H9 (cell line): Measurements from ENCODE around the gene SLC2A10. TPM values are rescaled to one million over a fixed set of nuclear protein-coding genes. Genes with fewer than 3 reads are reported as not detected.

ENCODE experiments used
- DNase-seq: peaks from one replicate; pipeline ENCODE4 v3.0.0-alpha.2; 2017
- H2AFZ ChIP-seq: one replicate; pipeline ENCODE4 v1.6.1; 2013; ENCODE audit warnings: mild to moderate bottlenecking, low read length, control low read depth, moderate library complexity
- H2AK5ac ChIP-seq: 2 replicates; pipeline ENCODE4 v1.6.1; 2013; ENCODE audit warnings: low read length, control low read depth, mixed read lengths; ENCODE audit not compliant: insufficient read length
- H2BK120ac ChIP-seq: one replicate; pipeline ENCODE4 v1.6.1; 2013; ENCODE audit warnings: low read depth, mild to moderate bottlenecking, low read length, control low read depth, inconsistent platforms; ENCODE audit not compliant: poor library complexity, severe bottlenecking
- H2BK12ac ChIP-seq: 2 replicates; pipeline ENCODE4 v1.6.1; 2013; ENCODE audit warnings: low read length, control low read depth, mixed read lengths, low read depth; ENCODE audit not compliant: insufficient read length
- H2BK15ac ChIP-seq: 2 replicates; pipeline ENCODE4 v1.6.1; 2013; ENCODE audit warnings: low read depth, low read length, control low read depth
- H2BK20ac ChIP-seq: one replicate; pipeline ENCODE4 v1.6.1; 2013; ENCODE audit warnings: low read depth, mild to moderate bottlenecking, low read length, control low read depth, inconsistent platforms; ENCODE audit not compliant: poor library complexity, severe bottlenecking
- H2BK5ac ChIP-seq: 2 replicates; pipeline ENCODE4 v1.6.1; 2013; ENCODE audit warnings: low read length, control low read depth, mixed read lengths; ENCODE audit not compliant: insufficient read length
- H3K14ac ChIP-seq: 2 replicates; pipeline ENCODE4 v1.6.1; 2013; ENCODE audit warnings: low read length, control low read depth; ENCODE audit not compliant: insufficient read depth
- H3K18ac ChIP-seq: 2 replicates; pipeline ENCODE4 v1.6.1; 2013; ENCODE audit warnings: low read depth, mild to moderate bottlenecking, mixed read lengths, low read length, control low read depth; ENCODE audit not compliant: insufficient read length
- H3K23ac ChIP-seq: 2 replicates; pipeline ENCODE4 v1.6.1; 2013; ENCODE audit warnings: low read length, control low read depth, mixed read lengths, low read depth; ENCODE audit not compliant: insufficient read length
- H3K23me2 ChIP-seq: 2 replicates; pipeline ENCODE4 v1.6.1; 2013; ENCODE audit warnings: low read depth, mild to moderate bottlenecking, mixed read lengths, low read length, control low read depth; ENCODE audit not compliant: insufficient read length, poor library complexity, severe bottlenecking
- H3K27ac ChIP-seq: 2 replicates; pipeline ENCODE4 v1.5.1; 2013; ENCODE audit warnings: low read length, control low read depth, mixed read lengths, low read depth; ENCODE audit not compliant: insufficient read length
- H3K27me3 ChIP-seq: 2 replicates; pipeline ENCODE4 v1.6.1; 2013; ENCODE audit warnings: low read length, control low read depth, inconsistent platforms; ENCODE audit not compliant: insufficient read depth
- H3K4ac ChIP-seq: 2 replicates; pipeline ENCODE4 v1.6.1; 2013; ENCODE audit warnings: low read depth, mild to moderate bottlenecking, control low read depth, inconsistent platforms, low read length, moderate library complexity
- H3K4me1 ChIP-seq: 2 replicates; pipeline ENCODE4 v1.6.1; 2013; ENCODE audit warnings: low read length, control low read depth, inconsistent platforms; ENCODE audit not compliant: insufficient read depth
- H3K4me2 ChIP-seq: 2 replicates; pipeline ENCODE4 v1.6.1; 2013; ENCODE audit warnings: low read length, control low read depth, mixed read lengths; ENCODE audit not compliant: insufficient read length, insufficient read depth
- H3K56ac ChIP-seq: 2 replicates; pipeline ENCODE4 v1.6.1; 2013; ENCODE audit warnings: low read depth, mild to moderate bottlenecking, mixed read lengths, low read length, control low read depth; ENCODE audit not compliant: insufficient read length
- H3K79me1 ChIP-seq: 2 replicates; pipeline ENCODE4 v1.6.1; 2013; ENCODE audit warnings: low read depth, mild to moderate bottlenecking, moderate library complexity, low read length, control low read depth, inconsistent platforms; ENCODE audit not compliant: insufficient read depth, poor library complexity, severe bottlenecking
- H3K79me2 ChIP-seq: 2 replicates; pipeline ENCODE4 v1.6.1; 2013; ENCODE audit warnings: low read length, control low read depth, inconsistent platforms; ENCODE audit not compliant: insufficient read depth
- H3K9ac ChIP-seq: 2 replicates; pipeline ENCODE4 v1.6.1; 2013; ENCODE audit warnings: low read length, control low read depth, mixed read lengths; ENCODE audit not compliant: insufficient read length; ENCODE audit errors: extremely low read depth
- H3K9me3 ChIP-seq: one replicate; pipeline ENCODE4 v1.6.1; 2013; ENCODE audit warnings: low read depth, low read length, inconsistent platforms; ENCODE audit not compliant: control insufficient read depth
- H3T11ph ChIP-seq: one replicate; pipeline ENCODE4 v1.6.1; 2013; ENCODE audit warnings: mild to moderate bottlenecking, low read length, control low read depth, inconsistent platforms
- H4K20me1 ChIP-seq: one replicate; pipeline ENCODE4 v1.6.1; 2013; ENCODE audit not compliant: control insufficient read depth, insufficient read length, insufficient read depth
- H4K5ac ChIP-seq: 2 replicates; pipeline ENCODE4 v1.6.1; 2013; ENCODE audit warnings: low read depth, mild to moderate bottlenecking, mixed read lengths, low read length, control low read depth; ENCODE audit not compliant: insufficient read length
- H4K8ac ChIP-seq: replicated peaks from 2 replicates; pipeline ENCODE4 v1.6.1; 2013; ENCODE audit warnings: low read length, control low read depth, mixed read lengths, low read depth; ENCODE audit not compliant: insufficient read length
- H4K91ac ChIP-seq: 2 replicates; pipeline ENCODE4 v1.6.1; 2013; ENCODE audit warnings: low read depth, mild to moderate bottlenecking, moderate library complexity, mixed read lengths, low read length, control low read depth; ENCODE audit not compliant: insufficient read length
- H3K27ac Mint-ChIP-seq, 3 experiments: 2 replicates in 2 of 3; 3 replicates in 1 of 3; pipeline ENCODE4 v1.8.0; 2020 to 2021; ENCODE audit warnings: mixed read lengths in 3 of 3, mild to moderate bottlenecking in 1 of 3, moderate library complexity in 1 of 3
- H3K27me3 Mint-ChIP-seq: 2 replicates; pipeline ENCODE4 v1.8.0; 2021; ENCODE audit warnings: low read depth, mild to moderate bottlenecking, moderate library complexity, mixed read lengths
- H3K36me3 Mint-ChIP-seq, 3 experiments: 2 replicates in 2 of 3; 3 replicates in 1 of 3; pipeline ENCODE4 v1.8.0; 2020 to 2021; ENCODE audit warnings: low read depth in 3 of 3, mixed read lengths in 3 of 3; ENCODE audit not compliant: insufficient read depth in 1 of 3
- H3K4me1 Mint-ChIP-seq, 2 experiments: 2 replicates each; pipeline ENCODE4 v1.8.0; 2020; ENCODE audit warnings: mixed read lengths in 2 of 2
- H3K4me3 Mint-ChIP-seq, 2 experiments: 2 replicates in 1 of 2; 3 replicates in 1 of 2; pipeline ENCODE4 v1.8.0; 2020 to 2021; ENCODE audit warnings: mild to moderate bottlenecking in 2 of 2, mixed read lengths in 2 of 2, moderate library complexity in 1 of 2
- H3K9me3 Mint-ChIP-seq, 2 experiments: 2 replicates in 1 of 2; 3 replicates in 1 of 2; pipeline ENCODE4 v1.8.0; 2020; ENCODE audit warnings: mild to moderate bottlenecking in 2 of 2, mixed read lengths in 2 of 2, moderate library complexity in 1 of 2
- CTCF ChIP-seq: fragments of 200-600 bp; sonication (generic); conservative IDR thresholded peaks from 3 replicates; pipeline ENCODE4 v1.8.0; 2021; ENCODE audit warnings: antibody characterized with exemption, mild to moderate bottlenecking
- WGBS: extraction: QIAGEN DNeasy Blood & Tissue Kit; methylation state at CpG from one replicate; pipeline ENCODE4 v1.1.7; 2013; ENCODE audit warnings: missing lambda C conversion rate, low lambda C conversion rate, mixed read lengths; ENCODE audit not compliant: insufficient read length; ENCODE audit errors: extremely low coverage; 5-methylcytosine and 5-hydroxymethylcytosine counted together
- total RNA-seq: library from RNA; stranded (reverse); gene quantifications from 2 replicates; pipeline ENCODE4 v1.2.1, GENCODE V29; 2021

SLC2A10 gene
- total RNA-seq, 1 experiment from 2014 or later: 8.2 TPM

- no peak overlapping the region for H4K8ac ChIP-seq
Observed at GRCh38 chr20:46715292-46715756, 5.9 kb downstream of the SLC2A10 start.

More at GRCh38 chr20:46715292-46715756, 5.9 kb downstream of the SLC2A10 start:
- H3K36me3 Mint-ChIP-seq: peaks cover 6 to 19% (median 10%) of the 10 kb centered on the region in 3 experiments
- H3K4me1 Mint-ChIP-seq: peaks cover 13 to 24% of the 10 kb centered on the region in 2 experiments
- Histone ChIP-seq H3K27me3 (no peaks in the 10 kb centered on the region), H3K4me1 (no peaks in the 10 kb centered on the region), H4K5ac (no peak overlapping the region), H3K14ac (no peak overlapping the region), H2BK15ac (no peak overlapping the region), H2AFZ (no peak overlapping the region), H2BK5ac (no peak overlapping the region), H3K79me2 (no peaks in the 10 kb centered on the region), H2AK5ac (no peak overlapping the region), H2BK12ac (no peak overlapping the region), H3K9ac (no peak overlapping the region), H3K23me2 (no peaks in the 10 kb centered on the region), H3K27ac (no peak overlapping the region), H3K9me3 (no peaks in the 10 kb centered on the region), H3K4me2 (no peak overlapping the region), H3T11ph (no peak overlapping the region), H2BK20ac (no peak overlapping the region), H3K79me1 (no peaks in the 10 kb centered on the region), H2BK120ac (no peak overlapping the region), H4K91ac (no peak overlapping the region), H3K23ac (no peak overlapping the region), H3K4ac (no peak overlapping the region), H3K56ac (no peak overlapping the region), H4K20me1 (no peaks in the 10 kb centered on the region), H3K18ac (no peak overlapping the region)
- H3K4me3 Mint-ChIP-seq: no peak overlapping the region
- DNase-seq: peak; percentile 69
- peaks cover under 1% of the 10 kb centered on the region; the same call in 1 of the 2 replicates for H3K27me3 Mint-ChIP-seq
- peak; percentile 40 for TF ChIP-seq CTCF
- no CpG with 5 or more reads among the region's 4 CpGs for WGBS
- peaks cover 0 to 4% of the 10 kb centered on the region in 2 experiments; a peak in 2 of 5 replicates for H3K9me3 Mint-ChIP-seq
- peak overlapping the region in 2 of 3 experiments; percentile 16 to 78; a peak in 3 of 7 replicates for H3K27ac Mint-ChIP-seq
